ENCODE results near the gene DLK2.
A peak's percentile ranks its signal among the peaks of the same experiment; 100 is the strongest.
"Not testable (repeated sequence)": the region's sequence is repeated elsewhere in the genome, so short reads cannot be mapped to it uniquely, and the experiment has no call there.

Gene DLK2

DNA sequence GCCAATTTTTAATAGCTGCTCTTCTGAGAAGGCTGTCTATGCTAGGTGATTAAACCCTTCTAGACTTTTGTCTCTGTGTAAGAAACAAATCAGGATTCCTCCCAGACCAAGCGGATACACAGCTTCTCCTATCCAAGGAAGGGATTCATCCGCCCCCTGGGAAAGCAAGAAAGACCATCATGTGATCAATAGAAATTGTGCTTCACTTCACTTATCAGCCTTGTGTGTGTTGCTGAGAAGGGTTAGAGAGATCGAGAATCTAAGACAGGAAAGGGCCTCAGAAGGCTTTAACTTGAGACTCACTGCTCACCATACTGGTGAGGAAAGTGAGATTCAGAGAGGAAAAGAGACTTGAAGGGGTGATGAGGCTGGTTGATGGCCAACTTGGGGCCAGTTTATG, 26.5 kb downstream of the DLK2 start:
- no peak for DNase-seq (ENCODE audit: low read depth in 1 of 2, low spot score in 1 of 2)

DNA sequence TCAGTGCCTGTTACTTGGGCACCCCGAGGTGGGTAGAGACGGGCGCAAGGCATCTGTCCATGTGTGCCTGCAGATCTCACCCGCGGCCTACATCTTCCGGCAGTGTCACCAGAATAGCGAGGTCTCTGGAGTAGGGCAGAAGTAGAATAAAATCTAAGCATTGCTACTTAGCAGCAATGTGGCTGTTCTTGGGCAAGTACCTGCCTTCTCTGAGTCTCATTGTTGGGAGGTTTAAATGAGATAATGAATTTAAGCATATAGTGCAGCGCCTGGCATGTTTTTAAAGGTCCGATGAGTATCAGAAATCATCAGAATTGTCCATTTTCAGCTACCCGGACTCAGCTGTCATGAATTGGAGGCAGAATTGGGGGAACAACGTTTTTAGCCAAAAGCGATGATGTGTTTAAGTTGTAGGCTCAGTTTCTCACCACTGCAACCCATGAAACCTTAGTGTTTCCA, 27.2 kb downstream of the DLK2 start:
- DNase-seq (ENCODE audit: low read depth in 1 of 2, low spot score in 1 of 2), result no peak

DNA sequence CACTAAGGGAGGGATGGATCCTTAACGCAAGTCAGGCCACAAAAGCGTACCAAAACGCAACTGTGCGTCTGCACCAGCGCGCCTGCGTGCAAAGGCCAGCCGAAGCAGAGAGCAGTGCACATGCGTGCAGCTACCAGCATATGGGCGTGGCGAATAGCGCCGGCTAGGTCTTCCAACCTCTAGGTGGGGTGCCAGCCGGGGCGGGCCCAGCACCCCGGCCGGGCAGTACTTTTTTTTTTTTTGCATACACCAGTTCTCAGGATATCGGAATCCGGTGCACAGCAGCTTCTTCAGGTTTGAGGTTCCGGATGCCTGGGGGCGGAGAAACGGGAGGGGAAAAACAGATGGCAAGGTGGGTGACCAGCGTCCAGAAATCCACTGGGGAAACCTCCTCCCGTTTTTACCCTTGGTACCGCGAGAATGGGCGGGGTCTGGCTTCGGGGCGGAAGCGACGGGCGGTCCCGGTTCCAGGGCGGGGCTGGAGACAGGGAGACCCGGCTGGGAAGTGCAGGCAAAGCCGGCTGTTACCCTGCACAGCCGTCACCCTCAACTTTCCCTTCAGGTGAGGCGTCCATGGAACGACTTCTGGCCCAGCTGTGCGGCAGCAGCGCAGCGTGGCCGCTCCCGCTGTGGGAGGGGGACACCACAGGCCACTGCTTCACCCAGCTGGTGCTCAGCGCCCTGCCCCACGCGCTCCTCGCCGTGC, 27.8 kb downstream of the DLK2 start, which contains the start of gene ABCC10:
Gene ABCC10 (plus strand): TSS at position 136 of the 706 bp plus-strand sequence. CDS start 438 bp downstream, at position 574.
- DNase-seq (ENCODE audit: low read depth in 1 of 2, low spot score in 1 of 2), result peak; percentile 87 to 88

DNA sequence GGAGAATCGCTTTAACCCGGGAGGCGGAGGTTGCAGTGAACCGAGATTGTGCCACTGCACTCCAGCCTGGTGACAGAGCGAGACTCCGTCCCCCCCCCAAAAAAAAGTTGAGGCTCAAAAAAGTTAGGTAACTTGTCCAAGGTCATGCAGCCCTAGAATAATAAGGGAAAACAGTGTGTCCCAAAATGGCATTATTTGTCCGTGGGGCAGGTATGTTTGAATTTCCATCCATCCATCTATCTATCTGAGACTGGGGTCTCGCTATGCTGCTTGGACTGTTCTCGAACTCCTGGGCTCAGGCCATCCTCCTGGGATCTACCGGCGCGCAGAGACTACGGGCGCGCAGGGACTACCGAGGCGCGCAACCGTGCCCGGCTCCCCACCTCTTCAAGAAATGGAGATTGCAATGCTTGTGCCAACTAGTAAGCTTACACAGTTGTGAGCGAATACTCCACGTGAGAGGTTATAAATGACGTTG, 28.4 kb downstream of the DLK2 start:
- DNase-seq (ENCODE audit: low read depth in 1 of 2, low spot score in 1 of 2), result no peak

DNA sequence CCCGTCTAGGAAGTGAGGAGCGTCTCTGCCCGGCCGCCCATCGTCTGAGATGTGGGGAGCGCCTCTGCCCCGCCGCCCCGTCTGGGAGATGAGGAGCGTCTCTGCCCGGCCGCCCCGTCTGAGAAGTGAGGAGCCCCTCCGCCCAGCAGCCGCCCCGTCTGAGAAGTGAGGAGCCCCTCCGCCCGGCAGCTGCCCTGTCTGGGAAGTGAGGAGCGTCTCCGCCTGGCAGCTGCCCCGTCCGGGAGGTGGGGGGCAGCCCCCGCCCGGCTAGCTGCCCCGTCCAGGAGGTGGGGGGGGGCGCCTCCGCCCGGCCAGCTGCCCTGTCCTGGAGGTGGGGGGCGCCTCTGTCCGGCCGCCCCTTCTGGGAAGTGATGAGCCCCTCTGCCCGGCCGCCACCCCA, 30.3 kb downstream of the DLK2 start:
- DNase-seq (ENCODE audit: low read depth in 1 of 2, low spot score in 1 of 2), result not testable (repeated sequence)

DNA sequence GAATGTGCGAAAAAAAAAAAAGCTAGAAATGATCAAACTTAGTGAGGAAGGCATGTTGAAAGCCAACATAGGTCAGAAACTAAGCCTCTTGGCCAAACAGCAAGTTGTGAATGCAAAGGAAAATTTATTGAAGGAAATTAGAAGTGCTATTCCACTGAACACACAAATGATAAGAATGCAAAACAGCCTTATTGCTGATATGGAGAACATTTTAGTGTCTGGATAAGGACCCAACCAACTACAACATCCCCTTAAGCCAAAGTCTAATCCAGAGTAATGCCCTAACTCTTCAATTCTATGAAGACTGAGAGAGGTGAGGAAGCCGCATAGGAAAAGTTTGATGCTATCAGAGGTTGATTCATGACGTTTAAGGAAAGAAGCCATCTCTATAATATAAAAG, 33.5 kb downstream of the DLK2 start:
- no peak for DNase-seq (ENCODE audit: low read depth in 1 of 2, low spot score in 1 of 2)

DNA sequence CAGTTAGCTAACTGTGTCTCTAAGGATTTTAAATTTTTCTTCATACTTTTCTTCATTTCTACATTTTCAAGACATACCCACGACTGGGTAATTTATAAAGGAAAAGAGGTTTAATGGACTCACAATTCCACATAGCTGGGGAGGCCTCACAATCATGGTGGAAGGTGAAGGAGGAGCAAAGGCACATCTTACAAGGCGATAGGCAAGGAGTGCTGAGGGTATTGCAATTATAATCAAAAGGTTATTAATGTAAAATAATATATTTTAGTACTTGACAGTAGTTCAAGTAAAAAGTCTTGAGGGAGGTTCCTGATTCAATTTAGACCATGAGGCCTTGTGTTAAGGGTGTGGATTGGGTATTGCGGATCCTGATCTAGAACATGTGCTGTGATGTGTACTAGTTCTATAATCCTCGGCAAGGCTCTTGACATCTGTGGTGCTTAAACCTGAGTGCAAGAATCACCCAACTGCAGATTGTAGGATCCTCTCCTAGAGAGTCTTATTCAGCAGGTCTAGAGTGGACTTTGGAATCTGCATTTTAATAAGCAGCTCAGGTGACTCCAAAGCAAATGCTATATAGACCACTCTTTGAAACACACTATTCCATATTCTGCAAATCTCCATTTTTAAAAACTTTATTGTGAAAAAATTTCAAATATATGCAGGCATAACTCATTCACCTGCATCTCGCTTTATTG, 35.2 kb downstream of the DLK2 start:
- DNase-seq (ENCODE audit: low read depth in 1 of 2, low spot score in 1 of 2), result no peak

DNA sequence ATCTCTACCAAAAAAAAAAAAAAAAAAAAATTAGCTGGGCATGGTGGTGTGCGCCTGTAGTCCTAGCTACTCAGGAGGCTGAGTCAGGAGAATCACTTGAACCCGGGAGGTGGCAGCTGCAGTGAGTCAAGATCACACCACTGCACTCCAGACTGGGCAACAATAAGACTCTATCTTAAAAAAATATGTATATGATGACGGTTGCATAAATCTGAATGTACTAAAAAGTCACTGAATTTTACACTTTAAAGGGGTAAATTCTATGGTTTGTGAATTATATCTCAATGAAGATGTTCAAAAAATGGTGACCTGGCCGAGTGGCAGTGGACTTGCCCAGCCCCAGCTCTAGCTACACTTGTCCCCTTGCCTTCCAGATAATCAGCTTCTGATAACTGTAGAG, 38.4 kb downstream of the DLK2 start:
- no peak for DNase-seq (ENCODE audit: low read depth in 1 of 2, low spot score in 1 of 2)

DNA sequence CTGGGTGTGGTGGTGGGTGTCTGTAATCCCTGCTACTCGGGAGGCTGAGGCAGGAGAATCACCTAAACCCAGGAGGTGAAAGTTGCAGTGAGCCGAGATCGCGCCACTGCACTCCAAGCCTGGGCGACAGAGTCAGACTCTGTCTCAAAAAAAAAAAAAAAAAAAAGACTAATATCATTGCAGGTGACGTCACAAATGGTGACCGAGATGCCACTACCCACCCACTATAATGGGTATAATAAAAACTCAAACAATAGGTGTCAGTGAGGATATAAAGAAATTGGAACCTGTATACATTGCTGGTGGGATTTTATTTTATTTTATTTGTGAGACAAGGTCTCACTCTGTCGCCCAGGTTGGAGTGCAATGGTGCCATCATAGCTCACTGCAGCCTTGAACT, 40.1 kb downstream of the DLK2 start:
- DNase-seq (ENCODE audit: low read depth in 1 of 2, low spot score in 1 of 2), result not testable (repeated sequence)

DNA sequence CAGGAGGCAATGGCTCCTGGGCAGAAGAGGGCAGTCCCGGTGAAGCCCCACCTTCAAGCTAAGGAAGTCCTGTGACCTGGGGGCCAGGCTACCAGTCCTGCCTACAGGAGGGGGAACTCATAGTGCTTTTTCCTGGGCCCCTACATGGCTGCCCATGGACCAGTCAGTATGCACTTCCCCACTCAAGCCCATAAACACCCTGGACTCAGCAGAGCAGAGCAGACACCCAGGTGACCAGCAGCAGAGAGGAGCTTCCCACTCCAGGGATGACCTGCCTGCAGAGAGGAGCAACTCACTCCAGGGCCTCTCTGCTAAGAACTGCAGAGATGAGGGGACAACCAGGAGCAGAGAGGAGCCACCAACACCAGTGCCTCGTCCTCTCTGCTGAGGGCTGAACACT, 42.3 kb downstream of the DLK2 start:
- no peak for DNase-seq (ENCODE audit: low read depth in 1 of 2, low spot score in 1 of 2)

DNA sequence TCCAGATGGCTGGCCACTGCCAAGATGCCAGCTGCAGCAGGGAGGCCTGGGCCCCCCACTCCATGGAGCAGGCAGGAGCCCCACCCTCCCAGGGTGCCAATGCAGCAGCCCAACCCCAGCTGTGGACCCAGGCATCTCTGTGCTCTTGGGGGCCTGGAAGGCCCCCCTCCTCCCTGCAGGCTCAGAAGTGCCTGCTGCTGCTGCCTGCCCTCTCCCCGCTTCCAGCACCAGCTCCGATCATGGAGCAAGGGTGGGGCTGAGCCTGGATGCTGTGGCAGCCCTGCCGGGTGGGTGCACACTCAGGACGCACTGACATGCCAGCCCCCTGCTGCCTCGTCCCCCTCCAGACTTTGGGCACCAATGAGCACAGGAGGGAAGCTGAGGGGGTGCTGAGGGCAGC, 42.8 kb downstream of the DLK2 start:
- no peak for DNase-seq (ENCODE audit: low read depth in 1 of 2, low spot score in 1 of 2)

DNA sequence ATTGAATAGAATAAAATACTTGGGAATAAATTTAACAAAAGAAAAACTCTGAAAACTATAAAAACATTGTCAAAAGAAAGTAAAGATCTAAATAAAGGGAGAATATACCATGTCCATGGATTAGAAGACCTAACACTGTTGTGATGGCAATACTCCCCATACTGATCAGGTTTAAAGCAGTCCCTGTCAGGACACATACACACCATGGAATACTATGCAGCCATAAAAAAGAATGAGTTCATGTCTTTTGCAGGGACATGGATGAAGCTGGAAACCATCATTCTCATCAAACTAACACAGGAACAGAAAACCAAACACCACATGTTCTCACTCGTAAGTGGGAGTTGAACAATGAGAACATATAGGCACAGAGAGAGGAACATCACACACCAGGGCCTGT, 44.6 kb downstream of the DLK2 start:
- not testable (repeated sequence) for DNase-seq (ENCODE audit: low read depth in 1 of 2, low spot score in 1 of 2)

DNA sequence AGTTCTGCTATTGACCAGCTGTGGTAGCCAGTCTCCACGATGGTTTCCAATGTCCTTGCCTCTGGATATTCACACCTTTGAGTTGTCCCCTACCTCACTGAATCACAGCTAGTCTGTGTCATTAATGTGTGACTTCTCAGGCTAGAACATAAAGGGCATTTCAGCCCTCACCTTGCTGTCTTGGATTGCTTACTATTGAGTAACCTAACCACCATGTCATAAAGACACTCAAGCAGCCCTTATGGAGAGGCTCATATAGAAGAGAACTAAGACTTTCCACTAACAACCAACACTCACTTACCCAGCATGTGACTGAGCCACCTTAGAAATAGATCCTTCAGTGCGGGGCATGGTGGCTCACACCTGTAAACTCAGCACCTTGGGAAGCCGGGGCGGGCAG, 47.1 kb downstream of the DLK2 start:
- DNase-seq (ENCODE audit: low read depth in 1 of 2, low spot score in 1 of 2), result no peak

DNA sequence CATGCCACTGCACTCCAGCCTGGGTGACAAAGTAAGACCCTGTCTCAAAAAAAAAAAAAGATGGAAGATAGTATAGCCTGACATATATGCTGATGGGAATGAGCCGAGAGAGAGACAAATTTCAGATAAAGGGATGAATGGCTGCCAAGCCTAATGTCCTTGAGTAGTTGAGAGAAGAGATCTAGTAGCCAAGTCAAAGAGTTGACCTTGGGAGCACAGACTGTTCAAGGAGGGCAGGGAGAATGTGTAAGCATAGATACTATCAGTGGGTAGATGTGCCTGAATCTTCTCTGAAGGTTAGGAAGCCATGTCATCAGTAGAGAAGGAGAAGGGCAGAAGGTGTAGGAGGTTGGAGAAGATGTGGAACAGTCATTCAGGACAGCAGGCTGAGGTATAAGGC, 48.1 kb downstream of the DLK2 start:
- DNase-seq (ENCODE audit: low read depth in 1 of 2, low spot score in 1 of 2), result no peak

DNA sequence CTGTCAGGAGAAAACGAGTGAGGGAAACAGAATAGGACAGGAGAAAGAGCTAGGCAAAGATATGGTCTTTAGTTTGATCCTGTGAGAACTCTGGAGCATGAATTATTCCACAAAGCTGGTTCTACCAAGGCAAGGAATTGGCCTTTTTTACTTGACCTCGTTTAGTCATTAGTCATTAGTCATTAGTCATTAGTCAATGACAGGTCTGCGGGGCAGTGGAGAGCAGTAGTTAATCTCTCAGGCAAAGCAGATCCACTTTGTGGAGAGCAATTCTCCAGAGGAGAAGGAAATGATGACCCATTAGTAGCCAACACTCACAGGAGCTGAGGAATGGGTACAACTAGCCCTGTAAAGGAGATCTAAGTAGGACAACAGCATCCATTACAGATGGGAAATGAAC, 50.0 kb downstream of the DLK2 start:
- DNase-seq (ENCODE audit: low read depth in 1 of 2, low spot score in 1 of 2), result no peak

DNA sequence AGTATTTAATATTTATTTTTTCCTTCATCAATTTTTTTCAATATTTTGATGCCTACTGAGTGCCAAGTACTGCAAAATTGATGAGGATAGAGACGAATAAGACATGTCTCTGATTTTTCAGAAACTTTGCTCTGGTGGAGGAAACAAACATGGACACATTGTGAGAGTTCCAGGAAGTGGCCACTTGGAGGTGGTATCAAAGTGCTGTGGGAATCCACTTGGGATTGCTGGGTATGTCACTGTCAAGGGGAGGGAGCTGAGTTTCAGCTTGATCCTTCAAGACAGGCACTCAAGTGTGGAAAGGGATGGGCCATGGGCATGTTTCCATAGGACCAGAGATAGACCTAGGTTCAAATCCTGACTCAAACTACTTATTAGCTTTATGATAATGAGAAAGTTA, 52.5 kb downstream of the DLK2 start:
- no peak for DNase-seq (ENCODE audit: low read depth in 1 of 2, low spot score in 1 of 2)

DNA sequence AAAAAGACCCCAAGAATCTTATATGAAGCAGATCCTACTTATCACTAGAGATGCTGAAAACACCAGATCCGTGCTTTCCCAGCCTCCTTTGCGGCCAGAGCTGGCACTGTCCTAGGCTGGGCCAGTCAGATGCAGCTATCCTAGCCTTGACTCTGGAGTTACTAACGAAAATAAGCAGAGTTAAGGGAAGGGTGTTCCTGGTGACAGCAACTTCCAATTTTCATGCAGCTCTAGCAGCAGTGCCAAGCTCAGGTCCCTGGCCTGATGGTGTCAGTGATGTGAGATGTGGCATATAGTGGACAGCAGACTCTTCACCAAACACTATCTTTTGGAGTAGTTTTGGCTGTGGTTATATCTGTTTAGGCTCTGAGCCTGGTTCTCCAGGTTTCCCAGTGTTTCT, 53.6 kb downstream of the DLK2 start:
- no peak for DNase-seq (ENCODE audit: low read depth in 1 of 2, low spot score in 1 of 2)
